Measurements from ENCODE around the gene ACTR1B. TPM values are rescaled to one million over a fixed set of nuclear protein-coding genes. Genes with fewer than 3 reads are reported as not detected.
"Not testable (repeated sequence)": the region's sequence is repeated elsewhere in the genome, so short reads cannot be mapped to it uniquely, and the experiment has no call there.

The ACTR1B gene
- total RNA-seq, 1 donor from 2014 or later, result 60.3 TPM

DNA sequence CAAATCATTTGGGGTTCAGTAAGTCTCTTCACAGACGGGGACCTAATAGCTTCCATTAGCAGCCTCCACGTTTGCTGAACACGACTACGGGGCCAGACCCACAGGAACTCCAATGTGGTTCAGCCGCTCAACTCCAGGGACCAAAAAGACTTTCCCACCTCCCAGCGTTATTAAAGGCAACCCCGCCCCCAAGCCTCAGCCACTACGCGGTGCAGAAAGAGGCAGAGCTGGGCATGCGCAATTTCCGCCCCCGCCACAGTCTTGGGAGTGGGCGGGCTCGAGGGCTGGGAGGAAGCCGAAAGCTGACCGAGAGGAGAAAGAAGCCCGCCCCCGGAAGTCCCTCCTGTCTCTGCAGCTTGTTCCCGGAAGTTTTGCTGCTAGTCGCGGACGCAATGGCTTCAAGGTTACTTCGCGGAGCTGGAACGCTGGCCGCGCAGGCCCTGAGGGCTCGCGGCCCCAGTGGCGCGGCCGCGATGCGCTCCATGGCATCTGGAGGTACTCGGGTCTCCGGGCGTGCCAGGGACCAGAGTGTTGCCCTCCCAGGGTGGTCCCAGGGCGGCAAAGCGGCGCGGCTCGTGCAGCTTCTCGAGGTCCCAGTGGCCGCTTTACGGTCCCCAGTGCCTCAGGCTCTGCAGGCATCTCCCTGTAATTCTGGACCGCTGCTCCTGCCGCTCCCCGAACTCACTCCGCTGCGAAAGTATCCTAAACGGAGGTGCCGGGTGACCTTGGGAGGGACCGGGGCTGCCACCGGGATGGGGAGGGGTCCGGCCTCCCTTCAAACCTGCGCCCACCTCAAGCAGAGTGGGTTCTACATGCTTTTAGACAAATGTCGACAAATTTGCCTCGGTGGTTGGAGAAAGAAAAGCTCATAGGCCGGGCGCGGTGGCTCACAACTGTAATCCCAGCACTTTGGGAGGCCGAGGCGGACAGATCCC, 17.9 kb downstream of the ACTR1B start, which contains the start of gene COX5B:
TSS of gene COX5B (plus strand) at position 368 of the 935 bp plus-strand sequence. CDS start at position 393, 25 bp downstream.
- ATAC-seq (peak; percentile 99), DNase-seq (ENCODE audit: missing footprints) (peak; percentile 100)
- intact Hi-C loops (cut with DNase I), result loop anchor here (1.0 kb wide), 1 partner anchor 18 kb away; the partner anchor contains the start of gene ACTR1B

- ATAC-seq (peak; percentile 53), DNase-seq (ENCODE audit: missing footprints) (peak; percentile 78)
- intact Hi-C loops (cut with DNase I), result loop anchor here (1.0 kb wide), 1 partner anchor 19 kb away; the partner anchor contains the start of gene ACTR1B
These were observed 18.6 kb downstream of the ACTR1B start for GRCh38 chr2:97645112-97645694.

DNA sequence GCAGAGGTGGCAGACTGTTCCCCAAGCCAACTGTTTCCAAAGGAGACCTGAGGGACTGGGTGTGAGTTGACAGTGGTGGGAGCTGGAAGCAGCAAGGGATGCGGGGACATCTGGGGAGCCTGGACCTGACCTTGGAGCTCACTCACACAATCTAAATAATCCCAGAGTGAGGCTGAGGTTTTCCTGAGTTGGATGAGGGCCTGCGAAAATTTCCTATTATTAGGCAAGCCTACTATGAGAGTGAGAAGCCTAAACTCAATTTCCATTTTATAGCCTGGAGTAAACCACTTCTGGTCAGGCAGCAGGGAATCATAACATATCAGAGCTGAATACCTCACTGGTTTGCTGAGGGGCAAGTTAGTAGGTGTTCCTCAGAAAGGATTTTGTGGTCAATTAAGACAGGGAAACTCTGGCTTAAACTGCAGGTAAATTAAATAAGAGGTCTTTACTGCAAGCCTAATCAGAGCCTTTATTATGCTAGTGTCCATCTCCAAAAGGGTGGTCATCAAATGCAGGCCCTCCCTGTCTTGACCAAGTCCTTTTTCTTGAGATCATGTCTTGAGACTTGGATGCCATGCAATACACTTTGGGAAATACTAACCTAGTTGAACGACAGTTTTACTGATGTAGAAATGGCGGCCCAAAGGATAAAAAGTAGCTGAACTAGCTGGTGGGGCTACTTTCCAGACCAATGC, 19.7 kb downstream of the ACTR1B start:
- intact Hi-C loops (cut with DNase I), result no loop called here
- DNase-seq (ENCODE audit: missing footprints) (no peak), ATAC-seq (no peak)

- ATAC-seq; DNase-seq (ENCODE audit: missing footprints); intact Hi-C loops (cut with DNase I): not testable (repeated sequence)
These were observed 37.8 kb downstream of the ACTR1B start for GRCh38 chr2:97626049-97626430.

DNA sequence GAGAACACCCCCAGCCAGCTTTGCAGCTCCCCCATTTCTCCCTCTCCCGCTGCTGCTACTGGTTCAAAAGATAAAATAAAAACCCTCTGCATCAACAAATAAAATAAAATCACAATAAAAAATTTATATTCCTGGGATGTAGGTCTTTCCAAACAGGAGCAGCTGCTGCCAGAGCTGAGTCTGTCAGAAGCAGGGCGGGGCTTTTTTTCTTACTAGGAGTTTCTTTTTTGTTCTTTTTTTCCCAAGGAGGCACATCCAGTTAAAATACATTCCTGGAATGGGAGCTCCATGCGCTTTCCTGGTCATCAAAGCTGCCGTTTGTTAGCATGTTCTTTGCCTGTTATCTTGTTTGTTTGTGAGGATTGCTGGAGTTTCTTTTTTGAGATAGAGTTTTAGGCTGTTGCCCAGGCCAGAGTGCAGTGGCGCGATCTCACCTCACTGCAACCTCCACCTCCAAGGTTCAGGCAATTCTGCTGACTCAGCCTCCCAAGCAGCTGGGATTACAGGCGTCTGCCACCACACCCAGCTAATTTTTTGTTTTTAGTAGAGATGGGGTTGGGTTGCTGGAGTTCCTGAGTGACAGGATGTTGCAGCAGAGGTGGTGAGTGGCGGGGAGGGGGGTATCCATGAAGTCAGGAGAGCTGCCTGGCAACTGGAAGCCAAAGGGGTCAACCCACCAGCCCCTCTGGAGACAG, 38.3 kb downstream of the ACTR1B start:
- DNase-seq (ENCODE audit: missing footprints); ATAC-seq; intact Hi-C loops (cut with DNase I): not testable (repeated sequence)

GRCh38 chr2:97622976-97623375, 40.9 kb downstream of the ACTR1B start:
- DNase-seq (ENCODE audit: missing footprints); intact Hi-C loops (cut with DNase I); ATAC-seq: not testable (repeated sequence)

- DNase-seq (ENCODE audit: missing footprints); intact Hi-C loops (cut with DNase I); ATAC-seq: not testable (repeated sequence)
These were observed 43.4 kb downstream of the ACTR1B start for GRCh38 chr2:97620492-97620891.

DNA sequence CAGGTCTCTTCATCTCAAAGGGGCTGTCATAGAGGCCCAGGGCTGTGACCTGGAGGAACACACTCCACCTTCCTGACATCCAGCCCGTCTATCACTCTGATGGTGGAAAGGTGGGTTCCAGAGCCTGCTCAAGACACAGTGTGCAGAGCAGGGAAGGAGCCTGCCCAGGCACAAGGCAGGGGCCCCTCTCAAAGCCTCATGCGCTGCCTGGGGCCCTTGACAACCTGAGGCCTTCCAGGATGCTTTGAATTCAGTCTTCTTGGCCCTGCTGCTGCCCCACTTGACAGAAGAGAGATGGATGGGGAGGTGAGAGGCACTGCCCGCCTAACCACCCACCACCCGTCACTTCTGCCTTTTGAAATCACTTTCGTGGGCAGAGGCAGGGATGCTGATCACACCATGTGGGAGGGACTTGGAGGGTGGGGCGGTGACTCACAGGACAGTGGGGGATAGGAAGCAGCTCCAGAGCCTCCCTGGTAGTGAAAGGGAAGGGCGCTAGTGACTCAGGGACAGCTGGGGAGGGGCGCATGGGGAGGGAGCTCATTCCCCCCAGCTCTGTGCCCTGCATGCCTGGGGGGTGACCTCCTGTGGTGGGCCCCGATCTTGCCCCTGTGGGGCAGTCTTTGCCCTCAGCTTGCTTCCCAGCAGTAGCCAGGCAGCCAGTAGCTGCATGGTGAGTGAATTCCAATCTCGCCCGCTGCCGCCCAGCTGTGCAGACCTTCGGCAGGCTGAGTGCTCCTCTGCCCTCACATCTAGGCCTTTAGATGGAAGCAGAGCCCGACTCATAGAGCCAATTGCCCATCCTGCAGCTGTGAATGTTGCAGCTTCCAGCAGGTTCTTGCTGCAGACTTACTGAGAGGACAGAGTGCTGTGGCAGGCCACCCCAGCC, 44.7 kb downstream of the ACTR1B start:
- ATAC-seq; DNase-seq (ENCODE audit: missing footprints); intact Hi-C loops (cut with DNase I): not testable (repeated sequence)

GRCh38 chr2:97617911-97618310, 45.9 kb downstream of the ACTR1B start:
- ATAC-seq, result no peak
- intact Hi-C loops (cut with DNase I), result no loop called here
- DNase-seq (ENCODE audit: missing footprints), result no peak

GRCh38 chr2:97615746-97616145, 48.1 kb downstream of the ACTR1B start:
- DNase-seq (ENCODE audit: missing footprints); intact Hi-C loops (cut with DNase I); ATAC-seq: not testable (repeated sequence)

DNA sequence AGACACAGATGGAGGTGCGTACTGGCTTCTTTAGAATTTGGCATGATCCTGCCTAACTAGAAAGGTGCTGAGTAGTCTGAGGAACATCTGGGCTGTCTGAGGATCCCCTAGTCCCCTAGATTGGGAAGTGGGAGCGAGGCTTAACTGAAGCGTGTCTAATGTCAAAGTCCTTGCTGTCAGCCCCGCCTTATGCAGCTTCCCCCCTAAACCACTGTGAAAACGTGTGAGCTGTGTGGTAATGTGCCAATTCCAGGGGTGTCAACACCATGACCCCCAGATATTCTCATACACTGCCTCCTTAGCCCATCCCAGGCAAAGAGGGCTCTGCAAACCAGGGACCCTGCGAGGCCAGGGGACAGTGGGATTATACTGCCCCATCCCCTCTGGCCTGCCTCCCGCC, 51.9 kb downstream of the ACTR1B start:
- DNase-seq (ENCODE audit: missing footprints); ATAC-seq; intact Hi-C loops (cut with DNase I): not testable (repeated sequence)

GRCh38 chr2:97608745-97609144, 55.1 kb downstream of the ACTR1B start:
- intact Hi-C loops (cut with DNase I); ATAC-seq; DNase-seq (ENCODE audit: missing footprints): not testable (repeated sequence)

Other genes starting within 250 kb of the ACTR1B start
- gene ANKRD36B, start 74.2 kb downstream of the ACTR1B start, total RNA-seq, result 3.6 TPM
- 1,345 TPM for gene COX5B, start 18.0 kb downstream of the ACTR1B start, total RNA-seq
- 1.1 TPM for gene C2orf92, start 5.7 kb upstream of the ACTR1B start, total RNA-seq
- 1.6 TPM for gene ZAP70, start 49.5 kb upstream of the ACTR1B start, total RNA-seq